ENCODE measurements around the gene NR2E3.

DNA sequence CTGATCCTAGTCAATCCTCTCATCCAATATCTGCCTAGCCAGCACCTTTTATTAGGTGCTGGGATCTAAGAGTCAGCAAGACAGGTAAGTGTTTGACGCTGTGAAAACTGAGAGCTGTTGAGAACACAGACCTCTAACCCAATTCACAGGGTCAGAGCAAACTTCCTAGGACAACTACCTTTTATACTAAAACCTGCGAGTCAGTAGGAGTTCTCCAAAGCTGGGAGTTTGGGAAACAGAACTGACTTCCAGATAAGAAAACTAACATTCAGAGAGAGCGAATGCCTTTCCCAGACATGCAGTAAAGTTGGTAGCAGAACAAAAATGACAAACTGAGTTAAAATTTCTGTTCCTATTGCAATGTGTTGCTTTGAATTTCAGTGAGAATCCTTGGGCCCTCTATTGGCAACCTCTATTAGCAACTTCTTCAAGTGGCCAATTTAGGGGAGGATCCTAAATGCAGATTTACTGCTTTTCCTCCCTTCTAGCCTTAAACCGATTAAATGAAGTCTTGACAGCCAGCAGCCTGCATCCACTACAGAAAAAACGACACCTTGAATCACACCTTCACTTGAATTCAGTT is 11.3 kb downstream of the NR2E3 start:
- TF ChIP-seq, protein P1, sequence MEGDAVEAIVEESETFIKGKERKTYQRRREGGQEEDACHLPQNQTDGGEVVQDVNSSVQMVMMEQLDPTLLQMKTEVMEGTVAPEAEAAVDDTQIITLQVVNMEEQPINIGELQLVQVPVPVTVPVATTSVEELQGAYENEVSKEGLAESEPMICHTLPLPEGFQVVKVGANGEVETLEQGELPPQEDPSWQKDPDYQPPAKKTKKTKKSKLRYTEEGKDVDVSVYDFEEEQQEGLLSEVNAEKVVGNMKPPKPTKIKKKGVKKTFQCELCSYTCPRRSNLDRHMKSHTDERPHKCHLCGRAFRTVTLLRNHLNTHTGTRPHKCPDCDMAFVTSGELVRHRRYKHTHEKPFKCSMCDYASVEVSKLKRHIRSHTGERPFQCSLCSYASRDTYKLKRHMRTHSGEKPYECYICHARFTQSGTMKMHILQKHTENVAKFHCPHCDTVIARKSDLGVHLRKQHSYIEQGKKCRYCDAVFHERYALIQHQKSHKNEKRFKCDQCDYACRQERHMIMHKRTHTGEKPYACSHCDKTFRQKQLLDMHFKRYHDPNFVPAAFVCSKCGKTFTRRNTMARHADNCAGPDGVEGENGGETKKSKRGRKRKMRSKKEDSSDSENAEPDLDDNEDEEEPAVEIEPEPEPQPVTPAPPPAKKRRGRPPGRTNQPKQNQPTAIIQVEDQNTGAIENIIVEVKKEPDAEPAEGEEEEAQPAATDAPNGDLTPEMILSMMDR (conservative IDR thresholded peaks at IDR 0.05; ENCODE audit: low read length) = no peak
- no peak for TF ChIP-seq EZH2phosphoT487 (IDR thresholded peaks at IDR 0.05; ENCODE audit: borderline replicate concordance, low read depth, low read length)

All from OCI-LY7 (cell line).